Neural progenitor cell (in vitro differentiated cells): ENCODE results near the gene INSM1. TPM values are rescaled to one million over a fixed set of nuclear protein-coding genes. Genes with fewer than 3 reads are reported as not detected.
A peak's percentile ranks its signal among the peaks of the same experiment; 100 is the strongest.

ENCODE experiments used
- DNase-seq: peaks from one replicate; pipeline ENCODE4 v3.0.0-alpha.2; 2016; ENCODE audit warnings: low spot score
- H2AFZ ChIP-seq: fragments of 200-600 bp; sonication (generic); replicated peaks from 2 replicates; pipeline ENCODE4 v1.6.1; 2016; ENCODE audit warnings: antibody characterized with exemption
- H3F3A ChIP-seq: fragments of 200-600 bp; sonication (generic); 2 replicates; pipeline ENCODE4 v1.6.1; 2016; ENCODE audit warnings: antibody characterized with exemption, low read depth
- H3K27ac ChIP-seq: fragments of 200-600 bp; sonication (generic); 2 replicates; pipeline ENCODE4 v1.5.1; 2016; ENCODE audit warnings: mild to moderate bottlenecking
- H3K27me3 ChIP-seq: fragments of 200-600 bp; sonication (generic); 2 replicates; pipeline ENCODE4 v1.6.1; 2016; ENCODE audit warnings: mild to moderate bottlenecking, moderate library complexity
- H3K36me3 ChIP-seq: fragments of 200-600 bp; sonication (generic); 2 replicates; pipeline ENCODE4 v1.5.1; 2016
- H3K4me1 ChIP-seq: fragments of 200-600 bp; sonication (generic); 2 replicates; pipeline ENCODE4 v1.6.1; 2016; ENCODE audit warnings: mixed run types
- H3K4me2 ChIP-seq: fragments of 200-600 bp; sonication (generic); 2 replicates; pipeline ENCODE4 v1.6.1; 2016
- H3K4me3 ChIP-seq: fragments of 200-600 bp; sonication (generic); 2 replicates; pipeline ENCODE4 v1.5.1; 2016
- H3K79me2 ChIP-seq: fragments of 200-600 bp; sonication (generic); 2 replicates; pipeline ENCODE4 v1.6.1; 2016; ENCODE audit warnings: low read depth
- H3K9ac ChIP-seq: fragments of 200-600 bp; sonication (generic); 2 replicates; pipeline ENCODE4 v1.6.1; 2016
- H3K9me3 ChIP-seq: fragments of 200-600 bp; sonication (generic); 2 replicates; pipeline ENCODE4 v1.5.1; 2016; ENCODE audit warnings: low read depth
- H4K20me1 ChIP-seq: fragments of 200-600 bp; sonication (generic); 2 replicates; pipeline ENCODE4 v1.6.1; 2016; ENCODE audit warnings: low read depth
- H3K27ac Mint-ChIP-seq: 3 replicates; pipeline ENCODE4 v1.8.0; 2021; ENCODE audit warnings: mixed read lengths
- H3K27me3 Mint-ChIP-seq: 2 replicates; pipeline ENCODE4 v1.8.0; 2022; ENCODE audit warnings: low read depth, mild to moderate bottlenecking, inconsistent platforms, moderate library complexity, mixed read lengths; ENCODE audit not compliant: insufficient read depth
- H3K36me3 Mint-ChIP-seq: 3 replicates; pipeline ENCODE4 v1.8.0; 2021; ENCODE audit warnings: mixed read lengths
- H3K4me1 Mint-ChIP-seq: 3 replicates; pipeline ENCODE4 v1.8.0; 2021; ENCODE audit warnings: mixed read lengths
- H3K4me3 Mint-ChIP-seq: 3 replicates; pipeline ENCODE4 v1.8.0; 2021; ENCODE audit warnings: mild to moderate bottlenecking, moderate library complexity, mixed read lengths
- H3K9me3 Mint-ChIP-seq: 3 replicates; pipeline ENCODE4 v1.8.0; 2020; ENCODE audit warnings: mixed read lengths
- EZH2 ChIP-seq: fragments of 200-600 bp; sonication (generic); IDR thresholded peaks from 2 replicates; pipeline ENCODE4 v1.6.1; 2017; ENCODE audit warnings: antibody characterized with exemption, mild to moderate bottlenecking, moderate library complexity
- EZH2phosphoT487 ChIP-seq: fragments of 200-600 bp; sonication (generic); IDR thresholded peaks from 2 replicates; pipeline ENCODE4 v1.6.1; 2017; ENCODE audit warnings: antibody characterized with exemption
- total RNA-seq: library from RNA; depleted of rRNA; stranded (reverse); fragments of >200 nt; gene quantifications from 2 replicates; pipeline ENCODE4 v1.2.3, GENCODE V29; 2015; ENCODE audit warnings: low replicate concordance
- TF ChIP-seq, protein P1 (sequence below): fragments of 200-600 bp; sonication (generic); IDR thresholded peaks from 2 replicates; pipeline ENCODE4 v1.5.1; 2017; ENCODE audit warnings: antibody characterized with exemption, mild to moderate bottlenecking

The INSM1 gene
- total RNA-seq, 1 donor from 2014 or later = 0.41 TPM

DNA sequence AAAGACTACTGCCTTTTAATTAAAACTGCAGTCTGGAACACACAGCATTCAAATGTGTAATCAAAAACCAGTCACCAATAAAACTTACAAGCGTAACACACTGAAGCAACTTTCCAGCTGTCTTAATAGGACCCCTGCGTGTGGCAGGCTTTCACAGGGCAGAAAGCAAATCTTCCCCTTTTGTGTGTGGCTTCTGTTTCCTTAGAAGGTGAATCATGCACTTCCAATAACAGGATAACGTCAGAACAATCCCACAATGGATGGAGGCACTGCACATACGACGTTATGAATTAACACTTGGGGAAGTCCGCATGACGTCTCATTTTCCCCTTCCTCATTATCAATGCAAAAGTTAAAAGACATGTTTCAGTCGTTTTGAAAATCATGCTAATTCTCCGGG is 44.8 kb downstream of the INSM1 start:
- Histone ChIP-seq H3K4me3 (peak overlapping the region; percentile 7), H3K27me3 (no peaks in the 10 kb centered on the region), H3K9me3 (no peaks in the 10 kb centered on the region), H3K27ac (no peak overlapping the region), H2AFZ (no peak overlapping the region), H4K20me1 (peaks cover 13% of the 10 kb centered on the region), H3K4me1 (peaks cover 52% of the 10 kb centered on the region), H3F3A (peaks cover 35% of the 10 kb centered on the region), H3K4me2 (peak overlapping the region; percentile 55), H3K9ac (no peak overlapping the region), H3K36me3 (no peaks in the 10 kb centered on the region), H3K79me2 (no peaks in the 10 kb centered on the region)
- no peak for TF ChIP-seq EZH2
- no peak for TF ChIP-seq EZH2phosphoT487
- TF ChIP-seq, protein P1, sequence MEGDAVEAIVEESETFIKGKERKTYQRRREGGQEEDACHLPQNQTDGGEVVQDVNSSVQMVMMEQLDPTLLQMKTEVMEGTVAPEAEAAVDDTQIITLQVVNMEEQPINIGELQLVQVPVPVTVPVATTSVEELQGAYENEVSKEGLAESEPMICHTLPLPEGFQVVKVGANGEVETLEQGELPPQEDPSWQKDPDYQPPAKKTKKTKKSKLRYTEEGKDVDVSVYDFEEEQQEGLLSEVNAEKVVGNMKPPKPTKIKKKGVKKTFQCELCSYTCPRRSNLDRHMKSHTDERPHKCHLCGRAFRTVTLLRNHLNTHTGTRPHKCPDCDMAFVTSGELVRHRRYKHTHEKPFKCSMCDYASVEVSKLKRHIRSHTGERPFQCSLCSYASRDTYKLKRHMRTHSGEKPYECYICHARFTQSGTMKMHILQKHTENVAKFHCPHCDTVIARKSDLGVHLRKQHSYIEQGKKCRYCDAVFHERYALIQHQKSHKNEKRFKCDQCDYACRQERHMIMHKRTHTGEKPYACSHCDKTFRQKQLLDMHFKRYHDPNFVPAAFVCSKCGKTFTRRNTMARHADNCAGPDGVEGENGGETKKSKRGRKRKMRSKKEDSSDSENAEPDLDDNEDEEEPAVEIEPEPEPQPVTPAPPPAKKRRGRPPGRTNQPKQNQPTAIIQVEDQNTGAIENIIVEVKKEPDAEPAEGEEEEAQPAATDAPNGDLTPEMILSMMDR = no peak
- Mint-ChIP-seq H3K9me3 (no peaks in the 10 kb centered on the region), H3K4me3 (peak overlapping the region; percentile 6), H3K4me1 (peaks cover 70% of the 10 kb centered on the region), H3K27ac (peak overlapping the region; percentile 12), H3K36me3 (no peaks in the 10 kb centered on the region), H3K27me3 (peaks cover 19% of the 10 kb centered on the region)
- peak; percentile 51 for DNase-seq

DNA sequence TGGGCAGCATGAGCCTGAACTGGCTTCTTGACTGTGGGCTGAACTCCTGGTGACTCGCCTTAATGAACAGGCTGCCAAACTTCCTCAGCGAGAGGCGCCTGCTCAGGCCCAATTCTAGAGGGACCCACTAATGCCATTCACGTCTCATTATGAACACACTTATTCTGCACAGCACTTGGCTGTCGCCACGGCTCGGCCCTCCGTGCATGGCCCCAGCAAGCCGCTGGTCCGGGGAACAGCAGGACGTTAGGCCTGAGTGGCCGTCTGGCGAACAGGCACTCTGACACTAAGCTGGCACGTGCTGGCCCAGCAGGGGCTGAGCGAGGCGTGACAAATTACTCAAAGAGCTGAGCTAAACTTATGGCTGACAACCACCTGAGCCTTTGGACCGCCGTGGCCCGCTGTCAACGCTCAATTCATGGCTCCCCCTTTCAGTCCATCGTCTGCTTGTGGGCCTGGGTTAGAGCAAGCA is 45.9 kb downstream of the INSM1 start:
- Mint-ChIP-seq H3K4me1 (peaks cover 62% of the 10 kb centered on the region), H3K4me3 (no peak overlapping the region)
- no peaks in the 10 kb centered on the region for H3K9me3 ChIP-seq

DNA sequence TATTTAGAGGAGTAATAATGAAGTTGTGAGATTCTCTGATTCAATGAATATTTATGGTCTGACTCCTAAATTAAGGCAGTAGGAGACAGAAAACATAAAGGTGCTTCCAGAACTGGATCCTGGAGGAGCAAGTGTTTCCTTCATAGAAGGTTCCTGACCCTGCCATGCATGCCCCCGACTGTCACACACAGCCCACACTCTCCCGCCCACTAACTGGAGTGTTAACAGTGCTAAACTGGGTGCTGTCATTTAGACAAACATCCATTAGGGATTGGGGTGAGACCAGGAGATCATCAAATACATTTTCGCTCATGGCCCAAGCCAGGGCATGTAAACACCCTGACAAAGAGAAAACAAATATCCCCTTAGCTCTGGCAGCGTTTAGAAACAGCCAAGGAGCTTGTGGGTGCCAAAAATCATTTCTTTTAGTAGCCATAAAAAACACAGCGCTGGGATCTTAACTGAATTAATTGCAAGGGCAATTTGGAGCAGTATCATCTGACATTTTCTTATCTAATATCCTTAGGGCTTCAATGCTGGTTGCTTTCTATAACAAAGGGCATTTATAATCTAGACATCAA is 46.8 kb downstream of the INSM1 start:
- Mint-ChIP-seq H3K4me1 (peaks cover 55% of the 10 kb centered on the region), H3K27me3 (peaks cover 21% of the 10 kb centered on the region), H3K4me3 (no peak overlapping the region), H3K9me3 (peaks cover 2% of the 10 kb centered on the region), H3K36me3 (peaks cover 7% of the 10 kb centered on the region), H3K27ac (no peak overlapping the region)
- H3K9me3 ChIP-seq = no peaks in the 10 kb centered on the region
- H2AFZ ChIP-seq = no peak overlapping the region
- H3K36me3 ChIP-seq = no peaks in the 10 kb centered on the region
- peaks cover 13% of the 10 kb centered on the region for H4K20me1 ChIP-seq
- DNase-seq = no peak
- no peak overlapping the region for H3K4me3 ChIP-seq
- peaks cover 35% of the 10 kb centered on the region for H3F3A ChIP-seq
- H3K4me1 ChIP-seq = peaks cover 46% of the 10 kb centered on the region
- no peaks in the 10 kb centered on the region for H3K27me3 ChIP-seq
- no peak for TF ChIP-seq EZH2phosphoT487
- TF ChIP-seq, protein P1 = no peak
- no peak for TF ChIP-seq EZH2
- H3K9ac ChIP-seq = no peak overlapping the region
- H3K4me2 ChIP-seq = no peak overlapping the region
- H3K79me2 ChIP-seq = no peaks in the 10 kb centered on the region
- H3K27ac ChIP-seq = no peak overlapping the region

More for the DNA sequence above, 45.9 kb downstream of the INSM1 start:
- DNase-seq = peak; percentile 62
- Histone ChIP-seq H2AFZ (no peak overlapping the region), H3K4me3 (no peak overlapping the region), H3K27me3 (no peaks in the 10 kb centered on the region), H3K36me3 (no peaks in the 10 kb centered on the region), H3K4me2 (no peak overlapping the region), H3K79me2 (no peaks in the 10 kb centered on the region), H3K9ac (no peak overlapping the region), H3K27ac (no peak overlapping the region), H3F3A (peaks cover 35% of the 10 kb centered on the region), H3K4me1 (peaks cover 52% of the 10 kb centered on the region), H4K20me1 (peaks cover 13% of the 10 kb centered on the region)
- no peak for TF ChIP-seq EZH2phosphoT487
- TF ChIP-seq EZH2 = no peak
- TF ChIP-seq, protein P1 = no peak
- peaks cover 2% of the 10 kb centered on the region for H3K9me3 Mint-ChIP-seq
- peaks cover 21% of the 10 kb centered on the region for H3K27me3 Mint-ChIP-seq
- H3K36me3 Mint-ChIP-seq = peaks cover 7% of the 10 kb centered on the region
- no peak overlapping the region for H3K27ac Mint-ChIP-seq
